ENCODE results near the gene MSL2.
"Not testable (repeated sequence)": the region's sequence is repeated elsewhere in the genome, so short reads cannot be mapped to it uniquely, and the experiment has no call there.

The MSL2 gene

GRCh38 chr3:136122006-136122405 is 74.1 kb downstream of the MSL2 start:
- no peak for TF ChIP-seq CTCF (conservative IDR thresholded peaks at IDR 0.05; ENCODE audit: low read depth, low read length)
- H3K9ac ChIP-seq, result no peak overlapping the region

GRCh38 chr3:136120373-136121348 is 75.5 kb downstream of the MSL2 start:
- no peak for TF ChIP-seq CTCF (conservative IDR thresholded peaks at IDR 0.05; ENCODE audit: low read depth, low read length)
- H3K4me2 ChIP-seq, result peak overlapping the region; percentile 0; the same call in 1 of the 2 replicates
- no peak overlapping the region for H3K4me3 ChIP-seq (IDR thresholded peaks at IDR 0.05; ENCODE audit: insufficient read depth, low read depth, low read length)

More at GRCh38 chr3:136122006-136122405, 74.1 kb downstream of the MSL2 start:
- no peaks in the 10 kb centered on the region for H3K27me3 ChIP-seq (ENCODE audit: insufficient read depth, low read depth)
- H3K36me3 ChIP-seq (ENCODE audit: insufficient read depth), result no peaks in the 10 kb centered on the region
- no peak overlapping the region for H3K4me3 ChIP-seq (IDR thresholded peaks at IDR 0.05; ENCODE audit: insufficient read depth, low read depth, low read length)
- no peaks in the 10 kb centered on the region for H3K79me2 ChIP-seq (ENCODE audit: insufficient read depth, low read depth)
- H3K4me1 ChIP-seq (ENCODE audit: low read depth, poor library complexity, severe bottlenecking), result peaks cover 8% of the 10 kb centered on the region
- H2AFZ ChIP-seq (ENCODE audit: low read depth), result no peak overlapping the region
- H3K4me2 ChIP-seq, result no peak overlapping the region
- H3K27ac ChIP-seq, result no peak overlapping the region
- H4K20me1 ChIP-seq (ENCODE audit: insufficient read depth), result no peaks in the 10 kb centered on the region

GRCh38 chr3:136119783-136120182 is 76.4 kb downstream of the MSL2 start:
- not testable (repeated sequence) for H3K36me3 ChIP-seq (ENCODE audit: insufficient read depth); H4K20me1 ChIP-seq (ENCODE audit: insufficient read depth); H3K79me2 ChIP-seq (ENCODE audit: insufficient read depth, low read depth); H3K4me3 ChIP-seq (IDR thresholded peaks at IDR 0.05; ENCODE audit: insufficient read depth, low read depth, low read length); H3K27me3 ChIP-seq (ENCODE audit: insufficient read depth, low read depth); H3K9ac ChIP-seq; H3K4me1 ChIP-seq (ENCODE audit: low read depth, poor library complexity, severe bottlenecking); H2AFZ ChIP-seq (ENCODE audit: low read depth); H3K4me2 ChIP-seq; H3K27ac ChIP-seq

More at GRCh38 chr3:136120373-136121348, 75.5 kb downstream of the MSL2 start:
- Histone ChIP-seq H3K36me3 (ENCODE audit: insufficient read depth) (no peaks in the 10 kb centered on the region), H2AFZ (ENCODE audit: low read depth) (no peak overlapping the region), H3K4me1 (ENCODE audit: low read depth, poor library complexity, severe bottlenecking) (peaks cover 8% of the 10 kb centered on the region), H3K27ac (no peak overlapping the region), H3K27me3 (ENCODE audit: insufficient read depth, low read depth) (no peaks in the 10 kb centered on the region), H3K79me2 (ENCODE audit: insufficient read depth, low read depth) (no peaks in the 10 kb centered on the region), H3K9ac (no peak overlapping the region), H4K20me1 (ENCODE audit: insufficient read depth) (no peaks in the 10 kb centered on the region)

- H3K4me1 ChIP-seq (ENCODE audit: low read depth, poor library complexity, severe bottlenecking); H3K79me2 ChIP-seq (ENCODE audit: insufficient read depth, low read depth); H4K20me1 ChIP-seq (ENCODE audit: insufficient read depth); H3K4me2 ChIP-seq; H3K27ac ChIP-seq; H2AFZ ChIP-seq (ENCODE audit: low read depth); H3K27me3 ChIP-seq (ENCODE audit: insufficient read depth, low read depth); H3K4me3 ChIP-seq (IDR thresholded peaks at IDR 0.05; ENCODE audit: insufficient read depth, low read depth, low read length); H3K9ac ChIP-seq; H3K36me3 ChIP-seq (ENCODE audit: insufficient read depth): not testable (repeated sequence)
Observed at GRCh38 chr3:136119332-136119731, 76.8 kb downstream of the MSL2 start.

- no peak overlapping the region for H3K27ac ChIP-seq
- TF ChIP-seq CTCF (conservative IDR thresholded peaks at IDR 0.05; ENCODE audit: low read depth, low read length), result no peak
- H4K20me1 ChIP-seq (ENCODE audit: insufficient read depth), result no peaks in the 10 kb centered on the region
- H3K79me2 ChIP-seq (ENCODE audit: insufficient read depth, low read depth), result no peaks in the 10 kb centered on the region
- no peak overlapping the region for H2AFZ ChIP-seq (ENCODE audit: low read depth)
- H3K4me2 ChIP-seq, result no peak overlapping the region
- H3K4me1 ChIP-seq (ENCODE audit: low read depth, poor library complexity, severe bottlenecking), result peaks cover 21% of the 10 kb centered on the region
- no peaks in the 10 kb centered on the region for H3K36me3 ChIP-seq (ENCODE audit: insufficient read depth)
- H3K27me3 ChIP-seq (ENCODE audit: insufficient read depth, low read depth), result no peaks in the 10 kb centered on the region
- H3K9ac ChIP-seq, result no peak overlapping the region
- no peak overlapping the region for H3K4me3 ChIP-seq (IDR thresholded peaks at IDR 0.05; ENCODE audit: insufficient read depth, low read depth, low read length)
Observed at GRCh38 chr3:136114421-136114820, 81.7 kb downstream of the MSL2 start.
